Measurements from ENCODE around the gene LMBR1. TPM values are rescaled to one million over a fixed set of nuclear protein-coding genes. Genes with fewer than 3 reads are reported as not detected.

LMBR1 gene
- total RNA-seq, 1 donor from 2014 or later, result 45.0 TPM

DNA sequence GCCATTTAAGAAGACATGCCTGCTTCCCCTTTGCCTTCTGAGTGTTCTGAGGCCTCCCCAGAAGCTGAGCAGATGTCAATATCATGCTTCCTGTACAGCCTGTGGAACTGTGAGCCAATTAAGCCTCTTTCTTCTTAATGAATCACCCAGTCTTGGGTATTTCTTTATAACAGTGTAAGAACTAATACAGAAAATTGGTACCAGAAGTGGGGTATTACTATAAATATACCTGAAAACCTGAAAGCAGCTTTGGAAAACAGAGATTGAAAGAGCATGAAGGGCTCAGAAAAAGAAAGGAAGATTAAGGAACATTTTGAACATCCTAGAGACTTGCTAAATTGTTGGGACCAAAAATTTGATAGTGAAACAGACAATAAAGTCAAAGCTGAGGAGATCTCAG lies 264.4 kb downstream of the LMBR1 start:
- no peak for DNase-seq (ENCODE audit: low read depth)

Other genes with a start within 250 kb of the LMBR1 start
- gene NOM1, start 56.5 kb upstream of the LMBR1 start, total RNA-seq, result 16.0 and 25.4 TPM in 2 replicates
- gene MNX1, start 117.5 kb upstream of the LMBR1 start, total RNA-seq, result 0.11 and 0.36 TPM in 2 replicates
- 118 and 124 TPM in 2 replicates for gene UBE3C, start 245.7 kb upstream of the LMBR1 start, total RNA-seq

Measured in myocyte (in vitro differentiated cells).